NB4 (cell line): ENCODE measurements around the gene CNTN4.
A peak's percentile ranks its signal among the peaks of the same experiment; 100 is the strongest.
"Not testable (repeated sequence)": the region's sequence is repeated elsewhere in the genome, so short reads cannot be mapped to it uniquely, and the experiment has no call there.

Source experiments
- DNase-seq: peaks from one replicate; pipeline ENCODE4 v3.0.0; 2010; ENCODE audit warnings: low read depth
- H3K4me3 ChIP-seq: one replicate; pipeline ENCODE4 v1.5.1; 2011; ENCODE audit warnings: mild to moderate bottlenecking, low read depth, low read length, moderate library complexity
- MYC ChIP-seq: IDR thresholded peaks from 2 replicates; pipeline ENCODE4 v1.6.1; 2011; ENCODE audit warnings: low read depth, low read length
- POLR2A ChIP-seq: IDR thresholded peaks from 2 replicates; pipeline ENCODE4 v1.6.1; 2011; ENCODE audit warnings: mild to moderate bottlenecking; ENCODE audit not compliant: insufficient read length; ENCODE audit errors: extremely low read depth
- TF ChIP-seq, protein P1 (sequence below): IDR thresholded peaks from one replicate; pipeline ENCODE4 v1.5.1; 2012; ENCODE audit warnings: low read depth, low read length
- TF ChIP-seq, protein P2 (sequence below): IDR thresholded peaks from 2 replicates; pipeline ENCODE4 v1.6.1; 2011; ENCODE audit warnings: low read depth, low read length

The CNTN4 gene

DNA sequence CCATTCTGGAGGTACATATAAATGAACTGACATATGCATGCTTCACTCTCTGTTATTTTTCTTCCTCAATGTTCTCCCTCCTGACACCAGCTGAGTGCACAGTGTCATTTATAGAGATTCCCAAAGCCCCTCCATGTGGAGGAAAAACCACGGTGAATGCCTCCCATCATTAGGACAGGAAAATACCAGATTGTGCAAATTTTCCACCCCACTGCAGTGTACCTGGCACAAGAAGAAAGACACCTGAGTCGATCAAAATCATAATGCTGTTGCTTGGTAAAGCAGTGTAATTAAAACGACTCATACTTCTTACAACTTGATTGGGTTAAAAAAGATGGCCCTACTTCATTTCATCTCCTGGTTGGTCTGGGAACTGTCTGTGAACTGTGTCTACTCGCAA is 720.9 kb downstream of the CNTN4 start:
- TF ChIP-seq, protein P1, sequence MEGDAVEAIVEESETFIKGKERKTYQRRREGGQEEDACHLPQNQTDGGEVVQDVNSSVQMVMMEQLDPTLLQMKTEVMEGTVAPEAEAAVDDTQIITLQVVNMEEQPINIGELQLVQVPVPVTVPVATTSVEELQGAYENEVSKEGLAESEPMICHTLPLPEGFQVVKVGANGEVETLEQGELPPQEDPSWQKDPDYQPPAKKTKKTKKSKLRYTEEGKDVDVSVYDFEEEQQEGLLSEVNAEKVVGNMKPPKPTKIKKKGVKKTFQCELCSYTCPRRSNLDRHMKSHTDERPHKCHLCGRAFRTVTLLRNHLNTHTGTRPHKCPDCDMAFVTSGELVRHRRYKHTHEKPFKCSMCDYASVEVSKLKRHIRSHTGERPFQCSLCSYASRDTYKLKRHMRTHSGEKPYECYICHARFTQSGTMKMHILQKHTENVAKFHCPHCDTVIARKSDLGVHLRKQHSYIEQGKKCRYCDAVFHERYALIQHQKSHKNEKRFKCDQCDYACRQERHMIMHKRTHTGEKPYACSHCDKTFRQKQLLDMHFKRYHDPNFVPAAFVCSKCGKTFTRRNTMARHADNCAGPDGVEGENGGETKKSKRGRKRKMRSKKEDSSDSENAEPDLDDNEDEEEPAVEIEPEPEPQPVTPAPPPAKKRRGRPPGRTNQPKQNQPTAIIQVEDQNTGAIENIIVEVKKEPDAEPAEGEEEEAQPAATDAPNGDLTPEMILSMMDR: no peak
- TF ChIP-seq POLR2A: no peak
- TF ChIP-seq, protein P2, sequence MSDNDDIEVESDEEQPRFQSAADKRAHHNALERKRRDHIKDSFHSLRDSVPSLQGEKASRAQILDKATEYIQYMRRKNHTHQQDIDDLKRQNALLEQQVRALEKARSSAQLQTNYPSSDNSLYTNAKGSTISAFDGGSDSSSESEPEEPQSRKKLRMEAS: no peak
- no peak for TF ChIP-seq MYC
- H3K4me3 ChIP-seq: no peak overlapping the region
- DNase-seq: no peak

DNA sequence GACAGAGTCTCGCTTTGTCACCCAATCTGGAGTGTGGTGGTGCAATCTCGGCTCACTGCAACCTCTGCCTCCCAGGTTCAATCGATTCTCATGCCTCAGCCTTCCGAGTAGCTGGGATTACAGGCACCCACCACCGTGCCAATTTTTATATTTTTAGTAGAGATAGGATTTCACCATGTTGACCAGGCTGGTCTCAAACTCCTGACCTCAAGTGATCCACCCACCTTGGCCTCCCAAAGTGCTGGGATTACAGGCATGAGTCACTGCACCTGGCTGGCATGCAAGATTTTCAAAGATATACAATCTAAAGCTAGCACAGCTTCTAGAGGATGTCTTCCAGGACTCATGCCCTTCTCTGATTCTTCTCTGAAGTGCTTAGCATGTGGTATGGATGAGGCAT is 722.3 kb downstream of the CNTN4 start:
- not testable (repeated sequence) for DNase-seq, H3K4me3 ChIP-seq

DNA sequence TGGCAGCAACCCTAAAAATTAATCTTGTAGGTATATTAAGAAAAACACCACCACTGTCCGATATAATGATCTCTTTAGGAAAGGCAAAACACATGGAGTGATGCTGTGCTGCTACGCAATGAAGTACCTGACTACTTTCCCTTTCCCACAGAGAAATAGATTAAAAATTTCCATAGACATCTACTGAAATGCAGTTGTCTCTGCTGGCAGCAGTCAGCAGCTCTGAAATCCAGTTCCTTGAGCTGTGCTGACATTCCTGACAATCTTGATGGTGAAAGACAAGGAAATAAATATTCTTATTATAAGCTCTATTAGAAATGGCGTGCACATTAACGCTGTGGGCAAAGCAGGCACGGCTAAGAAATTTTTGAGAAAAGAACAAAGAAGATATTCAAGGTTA is 723.9 kb downstream of the CNTN4 start:
- no peak for DNase-seq

DNA sequence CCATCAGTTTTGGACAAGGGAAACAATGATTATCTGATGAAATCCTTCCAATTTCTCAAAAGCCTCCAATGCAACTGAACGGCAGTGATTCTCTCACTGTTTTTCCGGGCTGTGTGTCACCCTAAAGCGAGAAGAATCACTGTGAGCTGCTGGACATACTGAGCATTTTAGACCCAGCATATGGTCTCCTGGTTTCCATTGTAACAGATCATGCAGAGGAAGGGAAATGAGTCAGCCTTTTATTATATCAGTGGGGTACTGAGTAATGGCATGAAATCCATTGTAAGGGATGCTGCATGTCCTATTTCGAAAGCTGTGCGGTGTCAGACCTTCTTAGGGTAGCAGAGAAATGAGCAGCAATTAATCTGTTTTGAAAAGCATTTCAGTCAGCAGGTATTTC is 724.4 kb downstream of the CNTN4 start:
- H3K4me3 ChIP-seq: no peak overlapping the region
- TF ChIP-seq POLR2A: no peak
- TF ChIP-seq, protein P2: no peak
- no peak for TF ChIP-seq MYC
- TF ChIP-seq, protein P1: no peak
- DNase-seq: peak; percentile 26

More for the DNA sequence above, 723.9 kb downstream of the CNTN4 start:
- no peak overlapping the region for H3K4me3 ChIP-seq
- TF ChIP-seq, protein P1: no peak
- TF ChIP-seq MYC (no peak), POLR2A (no peak)
- TF ChIP-seq, protein P2: no peak

DNA sequence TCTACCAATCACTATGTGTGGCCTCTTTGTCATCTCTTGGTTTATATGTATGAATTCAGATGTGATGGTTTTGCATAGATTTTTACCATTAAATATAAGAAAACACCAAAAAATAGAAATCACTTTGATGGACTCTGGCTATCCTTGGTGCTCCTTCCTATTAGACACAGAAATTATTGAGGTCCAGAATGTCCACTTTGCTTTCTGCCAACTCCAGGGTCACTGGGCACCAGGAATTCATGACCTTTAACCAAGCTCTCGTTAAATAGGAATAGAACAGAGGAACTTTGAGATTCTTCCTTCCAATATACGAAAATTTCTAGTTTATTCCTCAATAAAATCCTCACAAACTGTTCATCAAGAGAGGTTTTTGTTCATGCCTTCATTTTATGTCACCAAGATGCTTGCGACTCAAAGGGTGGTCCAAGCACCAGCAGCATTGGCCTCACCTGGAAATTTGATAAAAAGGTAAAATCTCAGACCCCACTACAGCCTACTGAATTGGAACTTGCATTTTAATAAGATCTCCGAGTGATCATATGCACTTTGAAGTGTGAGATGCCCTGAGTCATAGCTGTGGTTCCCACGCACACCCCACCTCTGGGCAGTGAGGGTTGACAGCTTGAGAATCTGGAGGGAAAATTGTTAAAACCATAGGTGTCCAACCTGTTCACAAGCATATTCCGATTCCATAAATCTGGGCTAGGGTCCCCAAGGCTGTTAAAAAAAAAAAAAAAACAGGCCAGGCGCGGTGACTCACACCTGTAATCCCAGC is 725.0 kb downstream of the CNTN4 start:
- no peak for DNase-seq
- no peak overlapping the region for H3K4me3 ChIP-seq
- TF ChIP-seq, protein P1: no peak
- TF ChIP-seq, protein P2: no peak
- TF ChIP-seq POLR2A (no peak), MYC (no peak)

DNA sequence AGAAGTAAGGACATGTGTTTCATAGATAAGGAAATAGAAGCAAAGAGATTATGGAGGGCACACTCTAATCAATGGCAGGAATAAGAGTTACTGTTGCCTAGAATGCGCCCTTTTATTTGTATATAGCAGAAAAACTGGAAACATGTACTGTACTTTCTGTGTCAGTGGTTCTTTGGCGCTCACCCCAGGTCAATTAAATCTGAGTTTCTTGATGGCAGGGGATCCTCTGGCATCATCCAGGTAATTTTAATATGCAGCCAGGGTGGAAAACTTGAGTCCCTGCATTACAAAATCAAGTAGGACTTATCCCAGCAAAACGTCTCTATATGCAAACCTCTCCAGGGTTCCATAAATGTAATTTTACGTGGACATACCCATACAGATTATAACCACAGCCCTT is 727.4 kb downstream of the CNTN4 start:
- TF ChIP-seq MYC (no peak), POLR2A (no peak)
- TF ChIP-seq, protein P1: no peak
- TF ChIP-seq, protein P2: no peak
- no peak for DNase-seq
- no peak overlapping the region for H3K4me3 ChIP-seq
